Glutamatergic neuron (in vitro differentiated cells): ENCODE measurements around the gene GATAD2A. TPM values are rescaled to one million over a fixed set of nuclear protein-coding genes. Genes with fewer than 3 reads are reported as not detected.
A peak's percentile ranks its signal among the peaks of the same experiment; 100 is the strongest.

Experiments used
- DNase-seq: peaks from one replicate; pipeline ENCODE4 v3.0.0; 2022
- H3K27ac Mint-ChIP-seq: one replicate; pipeline ENCODE4 v1.8.0; 2020; ENCODE audit warnings: mild to moderate bottlenecking, mixed read lengths, inconsistent platforms; ENCODE audit not compliant: unreplicated experiment
- H3K27me3 Mint-ChIP-seq: one replicate; pipeline ENCODE4 v1.8.0; 2020; ENCODE audit warnings: mild to moderate bottlenecking, moderate library complexity, mixed read lengths, inconsistent platforms; ENCODE audit not compliant: unreplicated experiment
- H3K36me3 Mint-ChIP-seq: one replicate; pipeline ENCODE4 v1.8.0; 2020; ENCODE audit warnings: mild to moderate bottlenecking, mixed read lengths, inconsistent platforms; ENCODE audit not compliant: unreplicated experiment
- H3K4me1 Mint-ChIP-seq: one replicate; pipeline ENCODE4 v1.8.0; 2020; ENCODE audit warnings: mild to moderate bottlenecking, low read depth, mixed read lengths, inconsistent platforms; ENCODE audit not compliant: unreplicated experiment
- H3K4me3 Mint-ChIP-seq: one replicate; pipeline ENCODE4 v1.8.0; 2020; ENCODE audit warnings: mild to moderate bottlenecking, mixed read lengths, inconsistent platforms; ENCODE audit not compliant: unreplicated experiment
- H3K9me3 Mint-ChIP-seq: one replicate; pipeline ENCODE4 v1.8.0; 2020; ENCODE audit warnings: mild to moderate bottlenecking, moderate library complexity, mixed read lengths, inconsistent platforms; ENCODE audit not compliant: unreplicated experiment
- CTCF ChIP-seq: fragments of 200-600 bp; sonication (generic); IDR thresholded peaks from one replicate; pipeline ENCODE4 v1.5.0; 2021; ENCODE audit not compliant: partially characterized antibody, unreplicated experiment
- total RNA-seq: library from RNA; stranded (reverse); fragmentation: NEBNext Ultra II Directional; extraction: Animal tissue kit (Norgen Biotek cat#: 25700); gene quantifications from one replicate; pipeline ENCODE4 v1.2.1, GENCODE V29; 2021; ENCODE audit not compliant: unreplicated experiment

The GATAD2A gene
- total RNA-seq, 1 donor from 2014 or later, result 203 TPM

GRCh38 chr19:19422156-19422555 is 16.7 kb downstream of the GATAD2A start:
- H3K9me3 Mint-ChIP-seq, result peaks cover 7% of the 10 kb centered on the region
- no peak for DNase-seq
- peaks cover 5% of the 10 kb centered on the region for H3K27me3 Mint-ChIP-seq
- H3K4me1 Mint-ChIP-seq, result peaks cover 40% of the 10 kb centered on the region
- TF ChIP-seq CTCF, result no peak
- H3K27ac Mint-ChIP-seq, result no peak overlapping the region
- H3K4me3 Mint-ChIP-seq, result no peak overlapping the region
- no peaks in the 10 kb centered on the region for H3K36me3 Mint-ChIP-seq

- Mint-ChIP-seq H3K4me3 (no peak overlapping the region), H3K4me1 (peaks cover 37% of the 10 kb centered on the region), H3K9me3 (peaks cover 10% of the 10 kb centered on the region), H3K27ac (no peak overlapping the region), H3K36me3 (no peaks in the 10 kb centered on the region), H3K27me3 (peaks cover 12% of the 10 kb centered on the region)
- DNase-seq, result no peak
- TF ChIP-seq CTCF, result no peak
Observed at GRCh38 chr19:19423322-19423721, 17.8 kb downstream of the GATAD2A start.

- Mint-ChIP-seq H3K27me3 (peaks cover 19% of the 10 kb centered on the region), H3K4me1 (peaks cover 35% of the 10 kb centered on the region), H3K27ac (no peak overlapping the region), H3K36me3 (no peaks in the 10 kb centered on the region), H3K4me3 (no peak overlapping the region), H3K9me3 (peaks cover 14% of the 10 kb centered on the region)
- no peak for DNase-seq
- TF ChIP-seq CTCF, result no peak
Observed at GRCh38 chr19:19425170-19425875, 19.8 kb downstream of the GATAD2A start.

GRCh38 chr19:19426216-19426615 is 20.7 kb downstream of the GATAD2A start:
- H3K4me1 Mint-ChIP-seq, result peaks cover 37% of the 10 kb centered on the region
- no peak for TF ChIP-seq CTCF

GRCh38 chr19:19426799-19427198 is 21.3 kb downstream of the GATAD2A start:
- Mint-ChIP-seq H3K27me3 (peaks cover 19% of the 10 kb centered on the region), H3K27ac (peak overlapping the region; percentile 34), H3K36me3 (peaks cover 6% of the 10 kb centered on the region)

More at GRCh38 chr19:19426216-19426615, 20.7 kb downstream of the GATAD2A start:
- Mint-ChIP-seq H3K36me3 (peaks cover 6% of the 10 kb centered on the region), H3K4me3 (no peak overlapping the region), H3K27ac (no peak overlapping the region), H3K9me3 (peaks cover 15% of the 10 kb centered on the region), H3K27me3 (peaks cover 19% of the 10 kb centered on the region)
- DNase-seq, result no peak

More at GRCh38 chr19:19426799-19427198, 21.3 kb downstream of the GATAD2A start:
- H3K4me1 Mint-ChIP-seq, result peaks cover 34% of the 10 kb centered on the region
- peaks cover 15% of the 10 kb centered on the region for H3K9me3 Mint-ChIP-seq
- DNase-seq, result no peak
- peak overlapping the region; percentile 60 for H3K4me3 Mint-ChIP-seq
- no peak for TF ChIP-seq CTCF
